ENCODE measurements around the gene FASN.

DNA sequence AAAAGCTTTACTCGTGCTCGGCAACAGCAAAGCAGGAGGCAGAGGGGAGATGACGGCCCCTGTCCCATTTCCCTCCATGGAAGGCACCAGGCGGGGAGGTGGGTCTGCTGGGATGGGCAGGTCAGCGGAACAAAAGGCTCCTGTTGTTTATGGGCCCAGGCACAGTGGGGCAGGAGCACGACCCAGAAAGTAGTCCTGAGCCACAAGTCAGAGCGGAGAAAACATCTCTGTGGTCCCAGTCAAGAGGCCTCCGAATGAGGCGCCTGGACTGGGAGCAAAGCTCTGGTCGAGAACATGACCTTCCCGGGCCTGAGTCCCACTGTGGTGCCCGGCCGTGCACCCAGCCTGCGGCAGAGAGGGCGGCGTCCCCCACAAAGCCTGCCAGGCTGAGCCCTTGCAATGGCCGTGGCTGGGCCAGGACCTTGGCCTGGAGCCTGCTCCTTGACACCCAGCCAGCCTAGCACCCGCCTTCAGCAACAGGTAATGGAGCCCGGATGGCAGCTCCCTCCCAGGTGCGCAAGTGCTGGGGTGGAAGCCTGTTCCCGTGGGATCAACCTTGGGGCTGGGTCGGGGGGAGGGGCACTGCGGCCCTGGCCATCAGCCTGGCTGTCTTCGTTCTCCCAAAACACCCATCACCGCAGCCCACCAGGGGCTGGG is 50.0 kb downstream of the FASN start:
- no peak for TF ChIP-seq EP300 (IDR thresholded peaks at IDR 0.05)
- TF ChIP-seq, protein P1, sequence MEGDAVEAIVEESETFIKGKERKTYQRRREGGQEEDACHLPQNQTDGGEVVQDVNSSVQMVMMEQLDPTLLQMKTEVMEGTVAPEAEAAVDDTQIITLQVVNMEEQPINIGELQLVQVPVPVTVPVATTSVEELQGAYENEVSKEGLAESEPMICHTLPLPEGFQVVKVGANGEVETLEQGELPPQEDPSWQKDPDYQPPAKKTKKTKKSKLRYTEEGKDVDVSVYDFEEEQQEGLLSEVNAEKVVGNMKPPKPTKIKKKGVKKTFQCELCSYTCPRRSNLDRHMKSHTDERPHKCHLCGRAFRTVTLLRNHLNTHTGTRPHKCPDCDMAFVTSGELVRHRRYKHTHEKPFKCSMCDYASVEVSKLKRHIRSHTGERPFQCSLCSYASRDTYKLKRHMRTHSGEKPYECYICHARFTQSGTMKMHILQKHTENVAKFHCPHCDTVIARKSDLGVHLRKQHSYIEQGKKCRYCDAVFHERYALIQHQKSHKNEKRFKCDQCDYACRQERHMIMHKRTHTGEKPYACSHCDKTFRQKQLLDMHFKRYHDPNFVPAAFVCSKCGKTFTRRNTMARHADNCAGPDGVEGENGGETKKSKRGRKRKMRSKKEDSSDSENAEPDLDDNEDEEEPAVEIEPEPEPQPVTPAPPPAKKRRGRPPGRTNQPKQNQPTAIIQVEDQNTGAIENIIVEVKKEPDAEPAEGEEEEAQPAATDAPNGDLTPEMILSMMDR (IDR thresholded peaks at IDR 0.05): no peak
- TF ChIP-seq POLR2A (IDR thresholded peaks at IDR 0.05): no peak

Measured in ovary (tissue), 3 donors.